Activated naive CD8-positive, alpha-beta T cell (primary cell): ENCODE results near the gene LIPE.

ENCODE experiments used
- H3K27ac Mint-ChIP-seq: one replicate; pipeline ENCODE4 v1.8.0; 2021; ENCODE audit warnings: mixed read lengths
- H3K27me3 Mint-ChIP-seq: one replicate; pipeline ENCODE4 v1.8.0; 2021; ENCODE audit warnings: mixed read lengths
- H3K36me3 Mint-ChIP-seq: one replicate; pipeline ENCODE4 v1.8.0; 2021; ENCODE audit warnings: mixed read lengths
- H3K4me1 Mint-ChIP-seq: one replicate; pipeline ENCODE4 v1.8.0; 2021; ENCODE audit warnings: low read depth, mixed read lengths
- H3K4me3 Mint-ChIP-seq: one replicate; pipeline ENCODE4 v1.8.0; 2021; ENCODE audit warnings: mild to moderate bottlenecking, mixed read lengths
- H3K9me3 Mint-ChIP-seq: one replicate; pipeline ENCODE4 v1.8.0; 2021; ENCODE audit warnings: low read depth, mixed read lengths

The LIPE gene

GRCh38 chr19:42368360-42368759, 58.8 kb downstream of the LIPE start:
- no peaks in the 10 kb centered on the region for H3K4me1 Mint-ChIP-seq
- no peaks in the 10 kb centered on the region for H3K27me3 Mint-ChIP-seq
- no peak overlapping the region for H3K27ac Mint-ChIP-seq
- H3K4me3 Mint-ChIP-seq, result no peak overlapping the region
- peaks cover 6% of the 10 kb centered on the region for H3K36me3 Mint-ChIP-seq
- H3K9me3 Mint-ChIP-seq, result no peaks in the 10 kb centered on the region

GRCh38 chr19:42367929-42368328, 59.3 kb downstream of the LIPE start:
- H3K27me3 Mint-ChIP-seq, result no peaks in the 10 kb centered on the region
- H3K9me3 Mint-ChIP-seq, result no peaks in the 10 kb centered on the region
- no peak overlapping the region for H3K27ac Mint-ChIP-seq
- no peaks in the 10 kb centered on the region for H3K4me1 Mint-ChIP-seq
- H3K36me3 Mint-ChIP-seq, result peaks cover 6% of the 10 kb centered on the region
- no peak overlapping the region for H3K4me3 Mint-ChIP-seq

- Mint-ChIP-seq H3K4me1 (no peaks in the 10 kb centered on the region), H3K4me3 (no peak overlapping the region), H3K9me3 (no peaks in the 10 kb centered on the region), H3K36me3 (peaks cover 5% of the 10 kb centered on the region), H3K27me3 (no peaks in the 10 kb centered on the region), H3K27ac (no peak overlapping the region)
Observed at GRCh38 chr19:42366673-42367072, 60.5 kb downstream of the LIPE start.

GRCh38 chr19:42363614-42364346, 63.4 kb downstream of the LIPE start:
- Mint-ChIP-seq H3K27ac (no peak overlapping the region), H3K4me3 (no peak overlapping the region), H3K27me3 (no peaks in the 10 kb centered on the region), H3K36me3 (peaks cover 5% of the 10 kb centered on the region), H3K4me1 (no peaks in the 10 kb centered on the region), H3K9me3 (no peaks in the 10 kb centered on the region)

- H3K4me3 Mint-ChIP-seq, result no peak overlapping the region
- H3K27me3 Mint-ChIP-seq, result no peaks in the 10 kb centered on the region
- peaks cover 5% of the 10 kb centered on the region for H3K36me3 Mint-ChIP-seq
- H3K9me3 Mint-ChIP-seq, result no peaks in the 10 kb centered on the region
- H3K27ac Mint-ChIP-seq, result no peak overlapping the region
- no peaks in the 10 kb centered on the region for H3K4me1 Mint-ChIP-seq
Observed at GRCh38 chr19:42362891-42363440, 64.2 kb downstream of the LIPE start.

GRCh38 chr19:42362342-42362741, 64.8 kb downstream of the LIPE start:
- Mint-ChIP-seq H3K27me3 (no peaks in the 10 kb centered on the region), H3K4me3 (no peak overlapping the region), H3K27ac (no peak overlapping the region), H3K36me3 (peaks cover 5% of the 10 kb centered on the region), H3K4me1 (no peaks in the 10 kb centered on the region), H3K9me3 (no peaks in the 10 kb centered on the region)

GRCh38 chr19:42361545-42361910, 65.7 kb downstream of the LIPE start:
- H3K9me3 Mint-ChIP-seq, result no peaks in the 10 kb centered on the region
- H3K4me3 Mint-ChIP-seq, result no peak overlapping the region
- no peaks in the 10 kb centered on the region for H3K4me1 Mint-ChIP-seq
- H3K27me3 Mint-ChIP-seq, result no peaks in the 10 kb centered on the region
- H3K36me3 Mint-ChIP-seq, result peaks cover 5% of the 10 kb centered on the region
- H3K27ac Mint-ChIP-seq, result no peak overlapping the region

- Mint-ChIP-seq H3K9me3 (no peaks in the 10 kb centered on the region), H3K36me3 (peaks cover 5% of the 10 kb centered on the region), H3K27ac (no peak overlapping the region), H3K27me3 (no peaks in the 10 kb centered on the region), H3K4me1 (no peaks in the 10 kb centered on the region), H3K4me3 (no peak overlapping the region)
Observed at GRCh38 chr19:42360787-42361544, 66.2 kb downstream of the LIPE start.

- Mint-ChIP-seq H3K4me1 (no peaks in the 10 kb centered on the region), H3K9me3 (no peaks in the 10 kb centered on the region), H3K36me3 (peaks cover 2% of the 10 kb centered on the region), H3K27ac (no peak overlapping the region), H3K4me3 (no peak overlapping the region), H3K27me3 (no peaks in the 10 kb centered on the region)
Observed at GRCh38 chr19:42357290-42357689, 69.9 kb downstream of the LIPE start.

- no peaks in the 10 kb centered on the region for H3K9me3 Mint-ChIP-seq
- no peak overlapping the region for H3K4me3 Mint-ChIP-seq
- H3K36me3 Mint-ChIP-seq, result peaks cover 2% of the 10 kb centered on the region
- H3K27ac Mint-ChIP-seq, result no peak overlapping the region
- no peaks in the 10 kb centered on the region for H3K27me3 Mint-ChIP-seq
- H3K4me1 Mint-ChIP-seq, result no peaks in the 10 kb centered on the region
Observed at GRCh38 chr19:42356686-42357085, 70.5 kb downstream of the LIPE start.

GRCh38 chr19:42355896-42356295, 71.3 kb downstream of the LIPE start:
- no peaks in the 10 kb centered on the region for H3K27me3 Mint-ChIP-seq
- peaks cover 2% of the 10 kb centered on the region for H3K36me3 Mint-ChIP-seq

GRCh38 chr19:42353341-42354015, 73.7 kb downstream of the LIPE start:
- no peaks in the 10 kb centered on the region for H3K9me3 Mint-ChIP-seq
- no peak overlapping the region for H3K27ac Mint-ChIP-seq
- no peaks in the 10 kb centered on the region for H3K4me1 Mint-ChIP-seq
- no peaks in the 10 kb centered on the region for H3K27me3 Mint-ChIP-seq
- H3K4me3 Mint-ChIP-seq, result no peak overlapping the region
- H3K36me3 Mint-ChIP-seq, result peaks cover 2% of the 10 kb centered on the region

More at GRCh38 chr19:42355896-42356295, 71.3 kb downstream of the LIPE start:
- Mint-ChIP-seq H3K4me1 (no peaks in the 10 kb centered on the region), H3K9me3 (no peaks in the 10 kb centered on the region), H3K27ac (no peak overlapping the region), H3K4me3 (no peak overlapping the region)

GRCh38 chr19:42352301-42353259, 74.6 kb downstream of the LIPE start:
- Mint-ChIP-seq H3K4me3 (no peak overlapping the region), H3K9me3 (no peaks in the 10 kb centered on the region), H3K4me1 (no peaks in the 10 kb centered on the region), H3K36me3 (peaks cover 2% of the 10 kb centered on the region), H3K27ac (no peak overlapping the region), H3K27me3 (no peaks in the 10 kb centered on the region)
